ENCODE results near the gene MYO1D. TPM values are rescaled to one million over a fixed set of nuclear protein-coding genes. Genes with fewer than 3 reads are reported as not detected.

MYO1D gene
- total RNA-seq, 1 donor: 94.0 TPM

DNA sequence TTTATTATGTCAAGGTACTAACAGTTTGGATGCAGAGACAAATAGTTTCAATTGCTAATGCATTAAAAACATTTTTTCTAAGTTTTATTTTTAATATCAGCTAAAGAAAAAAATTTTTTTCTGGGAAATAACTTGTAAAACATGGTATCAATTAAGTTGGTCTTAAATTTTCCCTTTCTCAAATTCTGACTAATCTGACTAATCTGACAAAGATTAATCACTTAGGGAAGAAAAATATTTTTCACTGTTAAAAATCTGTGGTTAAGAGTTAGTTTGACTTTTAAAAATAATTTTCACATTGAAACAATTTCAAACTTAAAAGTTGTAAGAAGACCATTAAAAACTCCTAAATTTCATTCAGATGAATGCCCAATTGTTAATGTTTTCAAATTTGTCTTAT, 74.6 kb downstream of the MYO1D start:
- DNase-seq (ENCODE audit: low read depth): no peak
- TF ChIP-seq, protein P1, sequence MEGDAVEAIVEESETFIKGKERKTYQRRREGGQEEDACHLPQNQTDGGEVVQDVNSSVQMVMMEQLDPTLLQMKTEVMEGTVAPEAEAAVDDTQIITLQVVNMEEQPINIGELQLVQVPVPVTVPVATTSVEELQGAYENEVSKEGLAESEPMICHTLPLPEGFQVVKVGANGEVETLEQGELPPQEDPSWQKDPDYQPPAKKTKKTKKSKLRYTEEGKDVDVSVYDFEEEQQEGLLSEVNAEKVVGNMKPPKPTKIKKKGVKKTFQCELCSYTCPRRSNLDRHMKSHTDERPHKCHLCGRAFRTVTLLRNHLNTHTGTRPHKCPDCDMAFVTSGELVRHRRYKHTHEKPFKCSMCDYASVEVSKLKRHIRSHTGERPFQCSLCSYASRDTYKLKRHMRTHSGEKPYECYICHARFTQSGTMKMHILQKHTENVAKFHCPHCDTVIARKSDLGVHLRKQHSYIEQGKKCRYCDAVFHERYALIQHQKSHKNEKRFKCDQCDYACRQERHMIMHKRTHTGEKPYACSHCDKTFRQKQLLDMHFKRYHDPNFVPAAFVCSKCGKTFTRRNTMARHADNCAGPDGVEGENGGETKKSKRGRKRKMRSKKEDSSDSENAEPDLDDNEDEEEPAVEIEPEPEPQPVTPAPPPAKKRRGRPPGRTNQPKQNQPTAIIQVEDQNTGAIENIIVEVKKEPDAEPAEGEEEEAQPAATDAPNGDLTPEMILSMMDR (IDR thresholded peaks at IDR 0.05; ENCODE audit: insufficient read depth, low read length): no peak
- H3K4me3 ChIP-seq (ENCODE audit: low read depth, low read length): no peak overlapping the region

DNA sequence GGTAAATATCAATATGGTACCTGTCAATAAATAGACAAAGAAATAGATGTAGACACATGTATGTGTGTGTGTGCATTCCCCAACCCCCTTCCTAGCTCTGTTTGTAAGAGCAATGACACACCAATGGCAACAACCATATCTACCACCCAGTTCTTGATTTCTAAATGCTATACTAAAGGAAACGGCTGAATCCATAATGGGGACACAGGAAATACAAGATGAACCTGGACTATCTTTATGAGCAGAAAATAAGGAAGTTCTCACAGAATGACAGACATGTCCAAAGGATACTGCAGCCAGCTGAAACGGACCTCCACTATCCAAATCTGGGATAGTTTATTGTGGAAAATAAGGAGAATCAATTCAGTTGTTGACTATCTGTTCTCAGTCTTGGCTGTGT, 75.3 kb downstream of the MYO1D start:
- TF ChIP-seq, protein P1 (IDR thresholded peaks at IDR 0.05; ENCODE audit: insufficient read depth, low read length): no peak

DNA sequence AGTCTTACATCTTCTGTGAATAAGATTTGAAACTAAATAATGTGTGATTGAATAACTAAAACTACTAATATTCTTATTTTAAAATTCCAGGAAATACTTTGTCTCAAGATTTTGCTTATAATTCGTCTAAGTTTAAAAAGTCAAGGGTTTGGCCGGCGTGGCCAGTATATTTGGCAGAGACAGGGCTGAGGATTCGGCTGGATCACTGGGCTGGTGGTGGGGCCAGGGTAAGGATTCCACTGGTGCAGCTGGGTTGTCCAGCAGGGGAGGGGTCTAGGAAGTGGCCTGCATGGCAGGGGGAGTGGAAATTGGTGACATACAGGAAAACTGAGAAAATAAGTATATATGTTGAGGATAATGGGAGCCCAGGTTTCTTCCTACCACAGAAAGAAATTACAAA, 75.7 kb downstream of the MYO1D start:
- no peak overlapping the region for H3K4me3 ChIP-seq (ENCODE audit: low read depth, low read length)
- DNase-seq (ENCODE audit: low read depth): no peak
- TF ChIP-seq, protein P1 (IDR thresholded peaks at IDR 0.05; ENCODE audit: insufficient read depth, low read length): no peak

More for the DNA sequence above, 75.3 kb downstream of the MYO1D start:
- DNase-seq (ENCODE audit: low read depth): no peak
- no peak overlapping the region for H3K4me3 ChIP-seq (ENCODE audit: low read depth, low read length)

DNA sequence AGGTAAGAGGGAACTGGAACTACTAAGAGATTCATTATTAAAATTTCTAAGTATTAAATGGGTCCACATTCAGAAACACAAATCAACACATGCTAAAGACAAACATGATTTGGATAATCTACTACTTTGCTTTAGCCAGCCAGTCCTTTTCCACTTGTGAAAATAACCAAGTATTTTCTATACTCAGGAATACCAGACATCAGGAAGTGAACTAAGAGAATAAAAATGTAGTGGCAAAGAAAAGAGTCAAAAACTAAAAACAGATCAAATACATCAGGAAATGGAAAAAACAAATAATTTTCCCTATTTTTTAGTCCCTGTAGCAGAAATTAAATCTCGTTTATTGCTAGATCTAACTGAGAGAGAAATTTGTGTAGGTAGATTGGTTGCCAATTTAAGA, 78.0 kb downstream of the MYO1D start:
- TF ChIP-seq, protein P1 (IDR thresholded peaks at IDR 0.05; ENCODE audit: insufficient read depth, low read length): no peak
- DNase-seq (ENCODE audit: low read depth): no peak
- H3K4me3 ChIP-seq (ENCODE audit: low read depth, low read length): no peak overlapping the region

DNA sequence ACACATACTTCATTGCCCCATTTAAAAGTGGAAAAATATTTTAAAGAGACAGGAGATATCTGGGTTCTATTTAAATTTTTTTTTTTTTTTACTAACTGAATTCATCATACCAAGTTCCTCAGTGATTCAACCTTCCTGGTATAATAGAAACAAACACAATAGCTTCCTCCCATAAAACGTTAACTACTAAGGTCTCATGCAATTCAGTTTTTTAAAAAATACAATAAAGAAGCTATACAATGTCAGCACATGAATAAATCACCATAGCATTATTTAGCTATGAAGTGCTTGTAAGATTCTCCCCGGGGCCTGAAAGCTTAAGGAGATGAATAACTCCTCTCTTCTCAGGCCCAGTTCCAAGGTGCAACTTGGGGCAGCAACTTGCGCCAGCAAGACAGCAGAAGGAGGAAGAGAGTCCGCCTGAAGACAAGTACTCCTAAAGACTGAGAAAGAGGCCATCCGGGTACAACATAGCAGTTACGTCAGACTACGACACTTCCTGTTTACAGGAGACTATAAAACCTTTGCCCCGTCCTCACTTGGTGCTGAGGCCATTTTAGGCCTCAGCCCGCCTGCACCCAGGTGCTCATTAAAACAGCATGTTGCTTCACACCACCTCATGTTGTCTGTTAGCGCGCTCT, 81.5 kb downstream of the MYO1D start:
- DNase-seq (ENCODE audit: low read depth): no peak
- TF ChIP-seq, protein P1 (IDR thresholded peaks at IDR 0.05; ENCODE audit: insufficient read depth, low read length): no peak
- no peak overlapping the region for H3K4me3 ChIP-seq (ENCODE audit: low read depth, low read length)

DNA sequence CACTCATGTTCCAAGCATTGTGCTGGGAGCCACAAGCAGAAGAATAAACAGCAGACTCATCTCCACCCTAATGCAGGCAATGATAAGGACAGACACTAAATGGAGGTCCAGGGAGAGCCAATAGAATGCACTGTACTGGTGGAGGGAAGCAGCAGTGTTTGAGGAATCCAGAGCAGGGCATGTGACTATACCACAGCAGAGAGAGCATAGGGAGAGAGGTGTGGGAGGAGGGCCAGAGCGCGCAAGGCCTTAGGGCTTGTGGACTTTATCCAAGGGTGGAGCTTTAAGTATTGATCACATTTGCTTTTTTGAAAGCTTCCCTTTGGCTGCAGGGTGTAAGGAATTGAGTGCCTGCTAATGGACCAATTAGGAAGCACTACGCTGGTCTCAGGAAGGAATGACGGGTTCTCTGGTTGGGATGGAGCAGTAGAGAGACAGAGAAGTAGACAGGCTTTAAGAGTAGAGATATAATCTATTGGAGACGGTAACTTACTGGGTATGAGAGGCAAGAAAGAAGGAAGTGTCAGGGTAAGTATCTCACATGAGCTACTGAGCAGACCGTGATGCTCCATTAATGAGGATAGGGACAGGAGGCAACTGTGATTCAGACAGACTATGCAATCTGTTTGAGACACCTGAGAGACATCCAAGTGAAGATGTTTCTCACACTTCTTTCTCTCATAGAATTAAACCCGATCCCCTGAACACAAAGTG, 82.2 kb downstream of the MYO1D start:
- H3K4me3 ChIP-seq (ENCODE audit: low read depth, low read length): no peak overlapping the region
- TF ChIP-seq, protein P1 (IDR thresholded peaks at IDR 0.05; ENCODE audit: insufficient read depth, low read length): no peak
- no peak for DNase-seq (ENCODE audit: low read depth)
